Measurements from ENCODE around the gene PSAP. TPM values are rescaled to one million over a fixed set of nuclear protein-coding genes. Genes with fewer than 3 reads are reported as not detected.

The PSAP gene
- total and polyA plus RNA-seq, 2 experiments from 2014 or later = 686 to 987 TPM

DNA sequence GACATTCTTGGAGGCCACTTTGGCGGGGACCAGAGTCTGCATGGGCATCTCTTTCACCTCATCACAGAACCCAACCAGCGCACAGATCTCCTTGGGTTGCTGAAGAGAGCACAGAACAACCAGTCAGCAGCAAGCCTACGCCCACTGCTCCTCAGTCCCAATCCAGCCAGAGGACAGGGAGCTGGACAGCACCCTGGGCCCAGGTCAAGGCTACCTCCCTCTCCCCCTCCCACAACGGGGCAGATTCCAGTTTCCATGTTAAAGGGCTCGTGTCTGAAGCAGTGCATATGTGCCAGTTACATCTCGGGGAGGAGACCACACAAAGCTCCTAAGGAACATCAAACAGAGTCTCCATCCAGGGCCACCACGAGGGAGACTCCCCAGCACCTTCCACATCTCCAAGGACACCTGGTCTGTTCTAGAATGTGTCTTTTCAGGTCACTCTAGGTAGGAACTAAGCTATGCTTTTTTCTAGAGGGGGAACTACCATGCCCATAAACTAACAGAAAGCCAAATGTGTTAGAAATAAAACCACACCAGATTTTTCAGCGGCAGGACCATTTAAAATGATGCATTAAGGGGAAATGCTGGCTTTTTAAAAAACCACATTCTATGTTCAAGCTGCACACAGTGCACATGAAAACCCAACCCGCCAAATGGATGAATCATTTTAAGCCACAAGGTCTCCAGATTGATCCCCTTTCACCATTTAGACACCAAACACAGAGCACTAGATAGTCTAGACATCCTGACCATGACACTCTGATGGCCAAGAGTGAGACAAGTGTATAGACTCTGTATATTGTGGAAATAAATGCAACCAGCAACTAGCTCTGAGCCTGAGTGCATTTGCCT, 28.9 kb downstream of the PSAP start:
- 88% methylated on average over 9 of the region's 9 CpGs for WGBS (ENCODE audit: low lambda C conversion rate, missing lambda C conversion rate)
- Histone ChIP-seq H4K20me1 (ENCODE audit: insufficient read depth, poor library complexity, severe bottlenecking) (no peaks in the 10 kb centered on the region), H3K79me2 (no peaks in the 10 kb centered on the region), H3K27me3 (no peaks in the 10 kb centered on the region), H3K9me3 (ENCODE audit: low read depth) (no peaks in the 10 kb centered on the region), H3K4me3 (no peak overlapping the region), H3K4me1 (ENCODE audit: insufficient read depth) (no peaks in the 10 kb centered on the region), H3K27ac (no peak overlapping the region), H3K36me3 (replicated peaks; ENCODE audit: insufficient read depth, low read depth) (no peaks in the 10 kb centered on the region), H3K4me2 (no peak overlapping the region), H2AFZ (no peak overlapping the region), H3K9me2 (replicated peaks; ENCODE audit: insufficient read depth) (no peaks in the 10 kb centered on the region)
- TF ChIP-seq EZH2 (IDR thresholded peaks at IDR 0.05; ENCODE audit: borderline replicate concordance) (no peak), CTCF (IDR thresholded peaks at IDR 0.05; ENCODE audit: poor library complexity) (no peak), EZH2phosphoT487 (IDR thresholded peaks at IDR 0.05; ENCODE audit: low read depth, severe bottlenecking, unreplicated experiment) (no peak)
- no peak for DNase-seq (ENCODE audit: low spot score)

DNA sequence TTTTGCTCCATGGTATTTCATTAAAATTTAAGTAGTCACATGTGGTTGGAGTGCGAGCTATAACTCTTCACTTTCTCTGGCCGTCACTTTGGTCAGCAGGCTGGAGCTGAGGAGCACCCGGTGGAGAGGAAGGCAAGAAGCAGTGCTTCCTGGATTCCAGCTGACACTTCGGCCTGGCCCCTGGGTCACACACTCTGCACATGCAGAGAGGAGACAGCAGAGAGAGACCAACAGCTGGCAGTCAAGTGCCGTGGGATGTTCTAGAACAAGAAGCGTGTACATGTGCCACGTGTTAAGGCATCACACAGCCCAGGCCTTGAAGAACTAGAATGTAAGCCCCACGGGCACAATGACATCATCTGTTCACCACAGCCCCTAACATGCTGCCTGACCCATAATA, 30.1 kb downstream of the PSAP start:
- Histone ChIP-seq H3K9me3 (ENCODE audit: low read depth) (no peaks in the 10 kb centered on the region), H3K4me2 (no peak overlapping the region), H4K20me1 (ENCODE audit: insufficient read depth, poor library complexity, severe bottlenecking) (no peaks in the 10 kb centered on the region), H3K27me3 (no peaks in the 10 kb centered on the region), H3K4me3 (no peak overlapping the region), H2AFZ (no peak overlapping the region), H3K79me2 (no peaks in the 10 kb centered on the region), H3K27ac (no peak overlapping the region), H3K9me2 (replicated peaks; ENCODE audit: insufficient read depth) (no peaks in the 10 kb centered on the region), H3K4me1 (ENCODE audit: insufficient read depth) (no peaks in the 10 kb centered on the region), H3K36me3 (replicated peaks; ENCODE audit: insufficient read depth, low read depth) (no peaks in the 10 kb centered on the region)
- no peak for DNase-seq (ENCODE audit: low spot score)
- TF ChIP-seq EZH2phosphoT487 (IDR thresholded peaks at IDR 0.05; ENCODE audit: low read depth, severe bottlenecking, unreplicated experiment) (no peak), EZH2 (IDR thresholded peaks at IDR 0.05; ENCODE audit: borderline replicate concordance) (no peak), CTCF (IDR thresholded peaks at IDR 0.05; ENCODE audit: poor library complexity) (no peak)
- WGBS (ENCODE audit: low lambda C conversion rate, missing lambda C conversion rate) = 94% methylated on average over 8 of the region's 8 CpGs

DNA sequence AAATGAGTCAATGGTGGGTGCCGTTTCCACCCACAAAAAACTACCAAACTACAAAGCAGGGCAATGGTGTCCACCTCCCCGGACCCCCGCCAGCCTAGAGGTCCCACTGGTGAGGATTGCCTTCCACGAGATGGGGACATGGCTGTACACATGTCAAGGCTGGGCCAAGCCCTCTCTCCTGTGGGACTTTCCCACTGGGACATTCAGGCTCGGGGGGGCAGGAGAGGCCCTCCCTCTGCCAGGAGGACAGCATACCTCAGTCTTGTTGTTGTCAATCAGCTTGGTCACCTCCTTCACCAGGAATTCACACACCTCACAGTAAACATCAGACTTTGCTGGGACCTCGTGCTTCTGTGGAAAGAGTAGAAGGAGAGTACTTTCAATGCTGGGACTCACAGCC, 31.1 kb downstream of the PSAP start:
- no peaks in the 10 kb centered on the region for H3K9me3 ChIP-seq (ENCODE audit: low read depth)
- H3K36me3 ChIP-seq (replicated peaks; ENCODE audit: insufficient read depth, low read depth) = no peaks in the 10 kb centered on the region
- TF ChIP-seq EZH2 (IDR thresholded peaks at IDR 0.05; ENCODE audit: borderline replicate concordance) = no peak
- TF ChIP-seq EZH2phosphoT487 (IDR thresholded peaks at IDR 0.05; ENCODE audit: low read depth, severe bottlenecking, unreplicated experiment) = no peak
- no peak for TF ChIP-seq CTCF (IDR thresholded peaks at IDR 0.05; ENCODE audit: poor library complexity)
- no peak overlapping the region for H3K27ac ChIP-seq
- H3K27me3 ChIP-seq = no peaks in the 10 kb centered on the region
- H3K9me2 ChIP-seq (replicated peaks; ENCODE audit: insufficient read depth) = no peaks in the 10 kb centered on the region
- H3K79me2 ChIP-seq = no peaks in the 10 kb centered on the region
- 90% methylated on average over 6 of the region's 6 CpGs for whole genome bisulfite sequencing (ENCODE audit: low lambda C conversion rate, missing lambda C conversion rate)
- no peak overlapping the region for H2AFZ ChIP-seq
- H3K4me1 ChIP-seq (ENCODE audit: insufficient read depth) = no peaks in the 10 kb centered on the region
- no peaks in the 10 kb centered on the region for H4K20me1 ChIP-seq (ENCODE audit: insufficient read depth, poor library complexity, severe bottlenecking)
- no peak for DNase-seq (ENCODE audit: low spot score)
- H3K4me3 ChIP-seq = no peak overlapping the region
- no peak overlapping the region for H3K4me2 ChIP-seq

All from hepatocyte (in vitro differentiated cells).